Measurements from ENCODE around the gene FOXI1. TPM values are rescaled to one million over a fixed set of nuclear protein-coding genes. Genes with fewer than 3 reads are reported as not detected.

Gene FOXI1
- total and polyA plus RNA-seq, 8 donors = 0.09 to 1.8 (median 0.38) TPM; not detected in 3

GRCh38 chr5:170142196-170142595 lies 36.5 kb downstream of the FOXI1 start:
- 90 to 93% methylated on average over 1 of the region's 1 CpG for WGBS, 2 donors
- TF ChIP-seq CTCF (IDR thresholded peaks at IDR 0.05) = no peak
- ATAC-seq = no peak
- Histone ChIP-seq H3K9me3 (no peaks in the 10 kb centered on the region), H3K4me1 (no peaks in the 10 kb centered on the region), H3K4me3 (no peak overlapping the region), H3K27ac (no peak overlapping the region), H3K36me3 (no peaks in the 10 kb centered on the region), H3K27me3 (no peaks in the 10 kb centered on the region)
- no peak for FAIRE-seq
- intact Hi-C loops (cut with DNase I) = no loop called here
- no peak for DNase-seq

- intact Hi-C loops (cut with DNase I) = no loop called here
- ATAC-seq = no peak
- Histone ChIP-seq H3K4me1 (no peaks in the 10 kb centered on the region), H3K27me3 (no peaks in the 10 kb centered on the region), H3K4me3 (no peak overlapping the region), H3K27ac (no peak overlapping the region), H3K9me3 (no peaks in the 10 kb centered on the region), H3K36me3 (no peaks in the 10 kb centered on the region)
- 63 to 75% methylated on average over 7 of the region's 7 CpGs for WGBS, 2 donors
- no peak for DNase-seq
- no peak for TF ChIP-seq CTCF (IDR thresholded peaks at IDR 0.05)
- FAIRE-seq = no peak
Observed at GRCh38 chr5:170143091-170143490, 37.4 kb downstream of the FOXI1 start.

- intact Hi-C loops (cut with DNase I) = no loop called here
- Histone ChIP-seq H3K4me3 (no peak overlapping the region), H3K4me1 (no peaks in the 10 kb centered on the region), H3K27ac (no peak overlapping the region), H3K36me3 (no peaks in the 10 kb centered on the region), H3K9me3 (no peaks in the 10 kb centered on the region), H3K27me3 (no peaks in the 10 kb centered on the region)
- DNase-seq (no peak), ATAC-seq (no peak), FAIRE-seq (no peak)
- no peak for TF ChIP-seq CTCF (IDR thresholded peaks at IDR 0.05)
- WGBS, 2 donors = 75% methylated on average over 2 of the region's 2 CpGs
Observed at GRCh38 chr5:170143710-170144109, 38.0 kb downstream of the FOXI1 start.

GRCh38 chr5:170144286-170145023 lies 38.8 kb downstream of the FOXI1 start:
- Histone ChIP-seq H3K9me3 (no peaks in the 10 kb centered on the region), H3K4me1 (no peaks in the 10 kb centered on the region), H3K36me3 (no peaks in the 10 kb centered on the region), H3K27ac (no peak overlapping the region), H3K27me3 (no peaks in the 10 kb centered on the region), H3K4me3 (no peak overlapping the region)
- DNase-seq (no peak), ATAC-seq (no peak), FAIRE-seq (no peak)
- WGBS, 2 donors = 72 to 76% methylated on average over 11 of the region's 11 CpGs
- intact Hi-C loops (cut with DNase I) = no loop called here
- no peak for TF ChIP-seq CTCF (IDR thresholded peaks at IDR 0.05)

GRCh38 chr5:170145462-170145861 lies 39.8 kb downstream of the FOXI1 start:
- 46 to 49% methylated on average over 4 of the region's 4 CpGs for WGBS, 2 donors
- intact Hi-C loops (cut with DNase I) = no loop called here
- no peak for TF ChIP-seq CTCF (IDR thresholded peaks at IDR 0.05)

More at GRCh38 chr5:170145462-170145861, 39.8 kb downstream of the FOXI1 start:
- FAIRE-seq = no peak
- no peaks in the 10 kb centered on the region for H3K9me3 ChIP-seq
- H3K4me1 ChIP-seq = no peaks in the 10 kb centered on the region
- H3K36me3 ChIP-seq = no peaks in the 10 kb centered on the region
- no peaks in the 10 kb centered on the region for H3K27me3 ChIP-seq
- ATAC-seq = no peak
- no peak overlapping the region for H3K4me3 ChIP-seq
- no peak for DNase-seq
- H3K27ac ChIP-seq = no peak overlapping the region
